CD14-positive monocyte (primary cell): ENCODE results near the gene SUSD5. TPM values are rescaled to one million over a fixed set of nuclear protein-coding genes. Genes with fewer than 3 reads are reported as not detected.

Experiments
- DNase-seq, 3 donors: peaks; one replicate each; pipeline ENCODE4 v3.0.0-alpha.2; 2011 to 2022
- H2AFZ ChIP-seq: 2 replicates; pipeline ENCODE4 v1.6.0; 2012; ENCODE audit warnings: mild to moderate bottlenecking, low read depth, low read length, inconsistent platforms; ENCODE audit not compliant: insufficient read depth, poor library complexity, severe bottlenecking
- H3K27ac ChIP-seq, 2 donors: 1 replicate in 1 of 2; 2 replicates in 1 of 2; pipeline ENCODE4 v1.5.1; 2012 to 2013; ENCODE audit warnings: low read length in 2 of 2, control low read depth in 1 of 2, inconsistent platforms in 1 of 2, low read depth in 1 of 2, mild to moderate bottlenecking in 1 of 2
- H3K27me3 ChIP-seq, 2 donors: one replicate each; pipeline versions ENCODE4 v1.6.0 to v1.6.1; 2011 to 2013; ENCODE audit warnings: low read length in 2 of 2; ENCODE audit not compliant: control insufficient read depth in 2 of 2, insufficient read depth in 2 of 2
- H3K36me3 ChIP-seq, 2 donors: replicated peaks in 1 of 2; 1 replicate in 1 of 2; 2 replicates in 1 of 2; pipeline versions ENCODE4 v1.5.1 to v1.6.1; 2012 to 2013; ENCODE audit warnings: low read length in 2 of 2, control low read depth in 1 of 2, inconsistent platforms in 1 of 2, mild to moderate bottlenecking in 1 of 2; ENCODE audit not compliant: insufficient read depth in 2 of 2, control insufficient read depth in 1 of 2
- H3K4me1 ChIP-seq, 2 donors: 1 replicate in 1 of 2; 2 replicates in 1 of 2; pipeline versions ENCODE4 v1.5.1 to v1.6.1; 2012 to 2013; ENCODE audit warnings: low read length in 2 of 2, control low read depth in 1 of 2, inconsistent platforms in 1 of 2, mild to moderate bottlenecking in 1 of 2, moderate library complexity in 1 of 2; ENCODE audit not compliant: insufficient read depth in 2 of 2, control insufficient read depth in 1 of 2
- H3K4me2 ChIP-seq: replicated peaks from 2 replicates; pipeline ENCODE3; 2012; ENCODE audit warnings: low read length, moderate library complexity, mild to moderate bottlenecking; ENCODE audit not compliant: poor library complexity, severe bottlenecking; ENCODE audit errors: extremely low read depth
- H3K4me3 ChIP-seq, 3 experiments: fragments of 200-600 bp in 1 of 3; sonication (generic) in 1 of 3; replicated peaks in 1 of 3; 1 replicate in 2 of 3; 2 replicates in 1 of 3; pipeline ENCODE4 v1.5.1; 2011 to 2013; ENCODE audit warnings: low read length in 3 of 3, mild to moderate bottlenecking in 3 of 3, control low read depth in 2 of 3, low read depth in 2 of 3, inconsistent platforms in 1 of 3, moderate library complexity in 1 of 3
- H3K79me2 ChIP-seq: 2 replicates; pipeline ENCODE4 v1.6.0; 2012; ENCODE audit warnings: mild to moderate bottlenecking, control low read depth, inconsistent platforms, low read length, moderate library complexity; ENCODE audit not compliant: insufficient read depth
- H3K9ac ChIP-seq: 2 replicates; pipeline ENCODE4 v1.6.0; 2017; ENCODE audit warnings: low read length, mild to moderate bottlenecking; ENCODE audit not compliant: insufficient read depth, poor library complexity, severe bottlenecking
- H3K9me3 ChIP-seq, 2 donors: replicated peaks in 1 of 2; 1 replicate in 1 of 2; 2 replicates in 1 of 2; pipeline versions ENCODE4 v1.5.1 to v1.6.1; 2012 to 2013; ENCODE audit warnings: low read length in 2 of 2, control low read depth in 1 of 2; ENCODE audit not compliant: control insufficient read depth in 1 of 2, insufficient read depth in 1 of 2
- H4K20me1 ChIP-seq: 2 replicates; pipeline ENCODE4 v1.6.0; 2012; ENCODE audit warnings: mild to moderate bottlenecking, low read length, control low read depth, moderate library complexity; ENCODE audit not compliant: insufficient read depth
- H3K27ac Mint-ChIP-seq, 7 donors: one replicate each; pipeline ENCODE4 v1.8.0; 2020; ENCODE audit warnings: mild to moderate bottlenecking in 7 of 7, mixed read lengths in 7 of 7, moderate library complexity in 6 of 7, inconsistent platforms in 2 of 7
- H3K27me3 Mint-ChIP-seq, 3 donors: one replicate each; pipeline ENCODE4 v1.8.0; 2021 to 2022; ENCODE audit warnings: low read depth in 3 of 3, mild to moderate bottlenecking in 3 of 3, mixed read lengths in 3 of 3, moderate library complexity in 3 of 3, inconsistent platforms in 1 of 3
- H3K36me3 Mint-ChIP-seq, 2 donors: one replicate each; pipeline ENCODE4 v1.8.0; 2020; ENCODE audit warnings: mixed read lengths in 2 of 2, inconsistent platforms in 1 of 2, mild to moderate bottlenecking in 1 of 2
- H3K4me1 Mint-ChIP-seq: one replicate; pipeline ENCODE4 v1.8.0; 2020; ENCODE audit warnings: mild to moderate bottlenecking, mixed read lengths
- H3K4me3 Mint-ChIP-seq, 2 donors: one replicate each; pipeline ENCODE4 v1.8.0; 2020; ENCODE audit warnings: mild to moderate bottlenecking in 2 of 2, mixed read lengths in 2 of 2, moderate library complexity in 1 of 2
- H3K9me3 Mint-ChIP-seq, 7 donors: one replicate each; pipeline ENCODE4 v1.8.0; 2020 to 2022; ENCODE audit warnings: mixed read lengths in 7 of 7, mild to moderate bottlenecking in 6 of 7, moderate library complexity in 6 of 7, inconsistent platforms in 2 of 7
- CTCF ChIP-seq: fragments of 200-600 bp; IDR thresholded peaks from one replicate; pipeline ENCODE4 v1.8.0; 2022; ENCODE audit warnings: antibody characterized with exemption, mild to moderate bottlenecking
- WGBS: methylation state at CpG from one replicate; pipeline ENCODE4 v1.1.5; 2013; ENCODE audit warnings: missing lambda C conversion rate; ENCODE audit not compliant: insufficient coverage; 5-methylcytosine and 5-hydroxymethylcytosine counted together
- intact Hi-C, 2 donors: fragments of 100-400 bp; cut with micrococcal nuclease; formaldehyde crosslinking; loops; one replicate each; pipeline versions ENCODE4 v1.15.0 to v1.15.1; 2023
- polyA plus RNA-seq, 3 donors: library from polyadenylated mRNA; depleted of rRNA in 1 of 3; unstranded in 2 of 3; stranded (reverse) in 1 of 3; fragments of 300-500 nt in 2 of 3; fragments of >200 nt in 1 of 3; fragmentation: Illumina TruSeq in 2 of 3; gene quantifications; 1 replicate in 2 of 3; 2 replicates in 1 of 3; pipeline ENCODE4 v1.2.3, GENCODE V29; 2012 to 2021

Gene SUSD5
- polyA plus RNA-seq, 3 donors: not detected

- H3K4me1 ChIP-seq: peaks cover 0 to 3% of the 10 kb centered on the region in 2 donors
- Mint-ChIP-seq H3K4me1 (peaks cover 15% of the 10 kb centered on the region), H3K27ac (no peak overlapping the region), H3K4me3 (no peak overlapping the region), H3K36me3 (no peaks in the 10 kb centered on the region), H3K27me3 (no peaks in the 10 kb centered on the region), H3K9me3 (no peaks in the 10 kb centered on the region)
- no peaks in the 10 kb centered on the region for H3K36me3 ChIP-seq
- DNase-seq: no peak
- no peaks in the 10 kb centered on the region for H3K79me2 ChIP-seq
- H3K9ac ChIP-seq: no peak overlapping the region
- WGBS: 70% methylated on average over 2 of the region's 3 CpGs
- no peaks in the 10 kb centered on the region for H3K9me3 ChIP-seq
- no peak for TF ChIP-seq CTCF
- no peak overlapping the region for H2AFZ ChIP-seq
- no peaks in the 10 kb centered on the region for H3K27me3 ChIP-seq
- no peak overlapping the region for H3K4me3 ChIP-seq
- intact Hi-C loops: no loop called here
- no peak overlapping the region for H3K4me2 ChIP-seq
- no peak overlapping the region for H3K27ac ChIP-seq
- H4K20me1 ChIP-seq: no peaks in the 10 kb centered on the region
Measured at GRCh38 chr3:33167716-33168336, 50.8 kb downstream of the SUSD5 start.

- WGBS: 88% methylated on average over 1 of the region's 3 CpGs
- H3K27ac Mint-ChIP-seq: no peak overlapping the region
Measured at GRCh38 chr3:33167284-33167683, 51.3 kb downstream of the SUSD5 start.

More at GRCh38 chr3:33167284-33167683, 51.3 kb downstream of the SUSD5 start:
- TF ChIP-seq CTCF: no peak
- H2AFZ ChIP-seq: no peak overlapping the region
- Mint-ChIP-seq H3K27me3 (no peaks in the 10 kb centered on the region), H3K4me3 (no peak overlapping the region), H3K9me3 (no peaks in the 10 kb centered on the region), H3K4me1 (peaks cover 12% of the 10 kb centered on the region), H3K36me3 (no peaks in the 10 kb centered on the region)
- DNase-seq: no peak
- peaks cover 0 to 3% of the 10 kb centered on the region in 2 donors for H3K4me1 ChIP-seq
- no peak overlapping the region for H3K4me2 ChIP-seq
- no peaks in the 10 kb centered on the region for H3K79me2 ChIP-seq
- no peak overlapping the region for H3K27ac ChIP-seq
- no peaks in the 10 kb centered on the region for H4K20me1 ChIP-seq
- no peaks in the 10 kb centered on the region for H3K27me3 ChIP-seq
- no peak overlapping the region for H3K9ac ChIP-seq
- no peak overlapping the region for H3K4me3 ChIP-seq
- intact Hi-C loops: no loop called here
- no peaks in the 10 kb centered on the region for H3K36me3 ChIP-seq
- H3K9me3 ChIP-seq: no peaks in the 10 kb centered on the region
